SU-DHL-6 (cell line): ENCODE results near the gene THSD4.

ENCODE experiments used
- EZH2phosphoT487 ChIP-seq: fragments of 200-600 bp; sonication (generic), shearing (Covaris generic); conservative IDR thresholded peaks from 2 replicates; pipeline ENCODE4 v1.6.1; 2018; ENCODE audit warnings: mild to moderate bottlenecking, antibody characterized with exemption, low read length, moderate library complexity, mixed read lengths
- TF ChIP-seq, protein P1 (sequence below): fragments of 200-600 bp; sonication (generic); IDR thresholded peaks from one replicate; pipeline ENCODE4 v1.5.1; 2017; ENCODE audit warnings: antibody characterized with exemption, mild to moderate bottlenecking, low read length, moderate library complexity; ENCODE audit not compliant: insufficient read depth, poor library complexity, severe bottlenecking

GRCh38 chr15:71069693-71070092 lies 45.6 kb upstream of the THSD4 start:
- TF ChIP-seq, protein P1, sequence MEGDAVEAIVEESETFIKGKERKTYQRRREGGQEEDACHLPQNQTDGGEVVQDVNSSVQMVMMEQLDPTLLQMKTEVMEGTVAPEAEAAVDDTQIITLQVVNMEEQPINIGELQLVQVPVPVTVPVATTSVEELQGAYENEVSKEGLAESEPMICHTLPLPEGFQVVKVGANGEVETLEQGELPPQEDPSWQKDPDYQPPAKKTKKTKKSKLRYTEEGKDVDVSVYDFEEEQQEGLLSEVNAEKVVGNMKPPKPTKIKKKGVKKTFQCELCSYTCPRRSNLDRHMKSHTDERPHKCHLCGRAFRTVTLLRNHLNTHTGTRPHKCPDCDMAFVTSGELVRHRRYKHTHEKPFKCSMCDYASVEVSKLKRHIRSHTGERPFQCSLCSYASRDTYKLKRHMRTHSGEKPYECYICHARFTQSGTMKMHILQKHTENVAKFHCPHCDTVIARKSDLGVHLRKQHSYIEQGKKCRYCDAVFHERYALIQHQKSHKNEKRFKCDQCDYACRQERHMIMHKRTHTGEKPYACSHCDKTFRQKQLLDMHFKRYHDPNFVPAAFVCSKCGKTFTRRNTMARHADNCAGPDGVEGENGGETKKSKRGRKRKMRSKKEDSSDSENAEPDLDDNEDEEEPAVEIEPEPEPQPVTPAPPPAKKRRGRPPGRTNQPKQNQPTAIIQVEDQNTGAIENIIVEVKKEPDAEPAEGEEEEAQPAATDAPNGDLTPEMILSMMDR = no peak
- no peak for TF ChIP-seq EZH2phosphoT487
